ENCODE results near the gene EIPR1. TPM values are rescaled to one million over a fixed set of nuclear protein-coding genes. Genes with fewer than 3 reads are reported as not detected.

Gene EIPR1
- total RNA-seq, 1 donor from 2014 or later = 35.9 TPM

GRCh38 chr2:3173031-3173430 is 204.6 kb downstream of the EIPR1 start:
- Mint-ChIP-seq H3K9me3 (ENCODE audit: unreplicated experiment) (no peaks in the 10 kb centered on the region), H3K4me1 (ENCODE audit: unreplicated experiment) (peaks cover 4% of the 10 kb centered on the region), H3K4me3 (ENCODE audit: unreplicated experiment) (no peak overlapping the region), H3K27ac (ENCODE audit: unreplicated experiment) (no peak overlapping the region), H3K36me3 (ENCODE audit: low read depth, unreplicated experiment) (peaks cover 22% of the 10 kb centered on the region), H3K27me3 (ENCODE audit: unreplicated experiment) (peaks cover 14% of the 10 kb centered on the region)
- DNase-seq (ENCODE audit: low spot score) = no peak
- no peak for TF ChIP-seq CTCF (IDR thresholded peaks at IDR 0.05; ENCODE audit: unreplicated experiment)

- Mint-ChIP-seq H3K27me3 (ENCODE audit: unreplicated experiment) (peaks cover 14% of the 10 kb centered on the region), H3K4me1 (ENCODE audit: unreplicated experiment) (peaks cover 4% of the 10 kb centered on the region), H3K4me3 (ENCODE audit: unreplicated experiment) (no peak overlapping the region), H3K9me3 (ENCODE audit: unreplicated experiment) (no peaks in the 10 kb centered on the region), H3K27ac (ENCODE audit: unreplicated experiment) (no peak overlapping the region), H3K36me3 (ENCODE audit: low read depth, unreplicated experiment) (peaks cover 18% of the 10 kb centered on the region)
- DNase-seq (ENCODE audit: low spot score) = no peak
- TF ChIP-seq CTCF (IDR thresholded peaks at IDR 0.05; ENCODE audit: unreplicated experiment) = no peak
Observed at GRCh38 chr2:3172265-3172935, 205.2 kb downstream of the EIPR1 start.

- H3K4me1 Mint-ChIP-seq (ENCODE audit: unreplicated experiment) = peaks cover 4% of the 10 kb centered on the region
- H3K4me3 Mint-ChIP-seq (ENCODE audit: unreplicated experiment) = no peak overlapping the region
- peaks cover 14% of the 10 kb centered on the region for H3K27me3 Mint-ChIP-seq (ENCODE audit: unreplicated experiment)
- no peaks in the 10 kb centered on the region for H3K9me3 Mint-ChIP-seq (ENCODE audit: unreplicated experiment)
- no peak overlapping the region for H3K27ac Mint-ChIP-seq (ENCODE audit: unreplicated experiment)
- H3K36me3 Mint-ChIP-seq (ENCODE audit: low read depth, unreplicated experiment) = peaks cover 18% of the 10 kb centered on the region
- TF ChIP-seq CTCF (IDR thresholded peaks at IDR 0.05; ENCODE audit: unreplicated experiment) = no peak
- no peak for DNase-seq (ENCODE audit: low spot score)
Observed at GRCh38 chr2:3171564-3172264, 205.9 kb downstream of the EIPR1 start.

- Mint-ChIP-seq H3K36me3 (ENCODE audit: low read depth, unreplicated experiment) (peaks cover 24% of the 10 kb centered on the region), H3K9me3 (ENCODE audit: unreplicated experiment) (no peaks in the 10 kb centered on the region), H3K27me3 (ENCODE audit: unreplicated experiment) (peaks cover 14% of the 10 kb centered on the region), H3K4me1 (ENCODE audit: unreplicated experiment) (peaks cover 4% of the 10 kb centered on the region), H3K4me3 (ENCODE audit: unreplicated experiment) (no peak overlapping the region), H3K27ac (ENCODE audit: unreplicated experiment) (no peak overlapping the region)
- no peak for DNase-seq (ENCODE audit: low spot score)
- TF ChIP-seq CTCF (IDR thresholded peaks at IDR 0.05; ENCODE audit: unreplicated experiment) = no peak
Observed at GRCh38 chr2:3170792-3171455, 206.7 kb downstream of the EIPR1 start.

All from endothelial cell (in vitro differentiated cells).